Medulla oblongata (tissue), 1 donor: ENCODE data around the gene ABI1.
A peak's percentile ranks its signal among the peaks of the same experiment; 100 is the strongest.
"Not testable (repeated sequence)": the region's sequence is repeated elsewhere in the genome, so short reads cannot be mapped to it uniquely, and the experiment has no call there.

Experiments
- DNase-seq: peaks from one replicate; pipeline ENCODE4 v3.0.0-alpha.2; 2015; ENCODE audit errors: extremely low spot score

Gene ABI1

DNA sequence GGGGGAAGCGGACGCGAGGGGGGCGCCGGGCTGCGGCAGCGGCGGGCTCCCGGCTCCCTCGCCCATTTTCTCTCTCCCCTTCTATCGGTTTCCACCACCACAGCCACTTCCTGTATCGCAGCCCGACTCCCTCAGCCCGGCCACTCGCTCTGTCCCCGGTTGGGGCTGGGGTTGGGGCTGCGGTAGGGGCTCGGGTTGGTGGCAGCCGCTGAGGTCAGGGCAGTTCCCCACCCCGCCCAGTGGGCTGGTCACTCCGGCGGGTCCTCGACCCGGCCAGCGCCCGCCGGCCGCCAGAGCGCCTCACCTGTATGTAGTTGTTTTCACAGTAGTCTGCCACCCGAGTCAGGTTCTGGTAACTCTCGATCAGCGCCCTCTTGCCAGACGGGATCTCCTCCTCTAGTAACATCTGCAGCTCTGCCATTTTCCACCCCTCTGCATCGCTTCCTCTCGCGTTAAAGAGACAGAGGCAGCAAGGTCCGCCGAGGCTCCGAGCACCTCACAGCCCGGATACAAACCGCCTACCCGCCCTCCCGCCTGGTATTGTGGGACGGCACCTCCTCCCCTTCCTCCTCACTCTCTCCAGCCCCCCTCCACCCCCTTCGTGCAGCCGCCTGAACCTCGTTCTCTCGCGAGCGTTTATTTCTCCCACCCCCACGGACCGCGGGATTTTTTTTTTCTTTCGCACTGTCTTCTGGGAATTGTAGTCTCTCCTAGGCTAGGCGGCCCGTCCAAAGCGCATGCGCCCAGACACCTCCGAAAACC, at the start of gene ABI1:
ABI1 (minus strand) TSS at position 516 of the 762 bp plus-strand sequence; CDS start at position 421, 95 bp downstream.
- DNase-seq = peak; percentile 100

DNA sequence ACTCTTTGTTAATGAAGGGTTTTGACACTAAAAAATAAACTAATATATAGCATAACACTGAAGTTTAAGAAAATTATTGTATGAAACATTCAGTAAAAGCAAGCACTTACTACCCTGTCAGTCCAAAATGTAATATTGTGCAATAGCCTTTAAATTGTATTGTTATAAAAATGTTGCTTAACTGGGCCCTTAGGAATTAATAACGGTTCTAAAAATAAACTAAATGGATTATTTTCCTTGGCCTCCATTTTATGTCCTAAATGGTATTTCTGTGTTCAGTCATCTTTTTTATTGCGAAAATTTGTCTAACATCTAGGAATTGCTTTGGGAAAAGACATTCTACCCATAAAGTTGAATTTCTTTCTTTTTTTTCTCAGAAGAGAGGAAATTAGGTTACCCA, 49.0 kb upstream of the ABI1 start:
- no peak for DNase-seq

DNA sequence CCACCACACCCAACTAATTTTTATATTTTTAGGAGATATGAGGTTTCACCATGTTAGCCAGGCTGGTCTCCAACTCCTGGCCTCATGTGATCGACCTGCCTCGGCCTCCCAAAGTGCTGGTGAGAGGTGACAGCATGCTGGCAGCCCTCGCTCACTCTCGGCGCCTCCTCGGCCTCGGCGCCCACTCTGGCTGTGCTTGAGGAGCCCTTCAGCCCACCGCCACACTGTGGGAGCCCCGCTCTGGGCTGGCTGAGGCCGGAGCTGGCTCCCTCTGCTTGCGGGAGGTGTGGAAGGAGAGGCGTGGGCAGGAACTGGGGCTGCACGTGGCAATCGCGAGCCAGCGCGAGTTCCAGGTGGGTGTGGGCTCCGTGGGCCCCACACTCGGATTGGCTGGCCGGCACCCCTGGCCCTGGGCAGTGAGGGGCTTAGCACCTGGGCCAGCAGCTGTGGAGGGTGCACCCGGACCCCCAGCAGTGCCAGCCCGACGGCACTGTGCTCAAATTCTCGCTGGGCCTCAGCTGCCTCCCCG, 44.6 kb upstream of the ABI1 start:
- not testable (repeated sequence) for DNase-seq

DNA sequence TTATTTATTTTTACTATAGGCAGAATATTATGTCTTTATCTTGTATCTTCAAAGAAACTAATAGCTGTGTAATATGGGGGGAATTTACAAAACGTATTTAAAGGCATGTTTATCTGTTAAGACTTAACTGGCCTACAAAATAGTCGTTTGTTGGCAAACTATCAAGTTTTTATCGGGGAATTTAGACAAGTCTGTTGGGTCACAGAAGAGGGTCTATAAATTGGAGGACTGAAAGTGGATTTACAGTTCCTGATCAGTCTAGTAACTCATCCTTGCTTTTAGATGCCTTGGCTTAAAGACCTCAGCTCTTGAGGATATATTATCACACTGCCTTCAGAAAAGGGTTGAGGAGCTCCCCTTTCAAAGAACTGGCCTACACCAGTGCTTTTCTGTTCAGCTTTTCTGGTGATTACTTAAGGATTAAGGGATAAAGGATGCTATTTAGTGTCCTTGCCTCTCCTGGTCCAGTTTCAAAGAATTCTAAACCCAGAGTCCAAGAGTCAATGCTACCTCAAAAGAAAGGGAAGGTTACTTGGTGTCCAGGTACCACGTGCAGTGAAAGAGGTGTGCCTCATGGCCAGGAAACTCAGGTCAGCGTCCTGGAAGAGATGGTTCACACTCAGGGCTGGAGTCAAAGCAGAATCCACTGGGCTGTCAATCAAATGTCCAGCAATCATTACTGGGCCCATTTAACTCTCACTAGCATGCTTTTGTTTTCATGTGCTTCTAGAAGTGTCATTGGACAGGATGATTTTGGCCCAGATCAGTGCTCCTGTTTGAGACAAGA, 42.9 kb upstream of the ABI1 start:
- no peak for DNase-seq

DNA sequence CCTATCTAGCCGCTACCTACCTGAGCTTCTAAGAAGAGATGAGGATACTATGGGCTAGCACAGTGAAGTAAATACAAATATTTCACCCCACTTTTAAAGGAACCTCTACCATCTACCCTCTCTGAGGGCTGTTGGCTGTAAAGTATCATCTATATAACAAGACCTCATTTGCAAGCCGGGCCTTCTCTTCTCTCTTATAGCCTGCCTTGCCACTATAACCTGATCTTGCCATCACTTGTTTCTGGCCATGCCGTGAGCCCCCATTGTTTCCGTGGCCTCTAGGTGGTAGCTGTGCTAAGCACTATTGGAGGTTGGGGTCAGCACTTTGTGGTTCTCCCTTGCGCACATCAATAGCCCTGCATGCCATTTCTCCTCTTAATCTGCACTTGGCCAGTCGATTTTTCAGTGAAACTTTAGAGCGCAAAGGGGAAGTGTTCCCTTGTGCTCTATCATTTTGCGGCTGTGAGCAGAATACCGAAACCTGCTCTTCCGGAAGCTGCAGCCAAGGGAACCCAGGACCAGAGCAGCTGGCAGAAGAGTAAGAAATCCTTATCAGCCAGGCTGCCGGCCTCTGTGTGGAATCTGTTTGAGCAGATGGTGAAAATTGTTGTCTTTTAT, 31.7 kb upstream of the ABI1 start:
- DNase-seq = not testable (repeated sequence)

DNA sequence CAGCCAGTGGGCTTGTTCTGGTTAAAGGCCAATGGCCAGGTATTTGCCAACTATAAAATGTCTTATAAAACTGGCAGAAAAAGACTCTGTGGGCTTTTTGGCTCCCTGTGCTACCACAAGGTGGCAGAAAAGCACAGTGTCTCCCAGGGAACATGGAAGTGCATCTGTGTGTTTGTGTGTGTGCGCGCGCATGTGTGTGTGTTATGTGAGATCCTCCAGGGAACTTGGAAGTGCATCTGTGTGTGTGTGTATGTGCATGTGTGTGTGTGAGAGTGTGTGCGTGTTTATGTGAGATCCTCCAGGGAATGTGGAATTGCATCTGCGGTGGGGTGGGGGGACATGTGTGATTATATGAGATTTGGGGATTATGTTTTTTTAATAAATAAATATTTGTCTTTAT, 30.2 kb upstream of the ABI1 start:
- peak; percentile 50 for DNase-seq

DNA sequence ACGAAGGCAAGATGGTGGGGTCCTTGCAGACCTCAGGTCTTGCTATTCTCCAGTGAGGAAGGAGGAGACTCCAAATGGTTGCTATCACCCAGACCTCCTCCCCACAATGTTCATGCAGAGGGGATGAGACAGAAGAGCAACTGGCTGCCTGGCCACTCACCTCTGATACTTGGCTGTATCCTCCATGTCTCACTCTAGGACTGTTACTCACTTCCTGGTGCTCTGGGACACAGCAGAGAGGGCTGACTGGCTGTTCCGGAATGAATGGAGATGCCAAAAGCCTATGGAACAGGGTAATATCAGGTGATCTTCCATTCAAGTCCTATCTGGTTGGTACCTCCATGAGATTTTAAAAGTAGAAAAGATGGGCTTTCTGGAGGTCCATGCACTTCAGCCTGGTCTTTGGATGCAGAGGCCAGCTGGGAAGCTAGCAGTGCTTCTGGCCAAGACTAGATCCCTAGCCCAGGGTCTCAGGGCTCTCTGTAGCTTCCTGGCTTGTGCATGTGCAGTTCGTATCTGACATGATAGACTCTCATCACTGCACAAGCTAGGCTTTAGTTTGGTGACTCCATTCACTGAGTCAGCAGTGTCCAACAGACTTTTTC, 27.0 kb upstream of the ABI1 start:
- DNase-seq = no peak

DNA sequence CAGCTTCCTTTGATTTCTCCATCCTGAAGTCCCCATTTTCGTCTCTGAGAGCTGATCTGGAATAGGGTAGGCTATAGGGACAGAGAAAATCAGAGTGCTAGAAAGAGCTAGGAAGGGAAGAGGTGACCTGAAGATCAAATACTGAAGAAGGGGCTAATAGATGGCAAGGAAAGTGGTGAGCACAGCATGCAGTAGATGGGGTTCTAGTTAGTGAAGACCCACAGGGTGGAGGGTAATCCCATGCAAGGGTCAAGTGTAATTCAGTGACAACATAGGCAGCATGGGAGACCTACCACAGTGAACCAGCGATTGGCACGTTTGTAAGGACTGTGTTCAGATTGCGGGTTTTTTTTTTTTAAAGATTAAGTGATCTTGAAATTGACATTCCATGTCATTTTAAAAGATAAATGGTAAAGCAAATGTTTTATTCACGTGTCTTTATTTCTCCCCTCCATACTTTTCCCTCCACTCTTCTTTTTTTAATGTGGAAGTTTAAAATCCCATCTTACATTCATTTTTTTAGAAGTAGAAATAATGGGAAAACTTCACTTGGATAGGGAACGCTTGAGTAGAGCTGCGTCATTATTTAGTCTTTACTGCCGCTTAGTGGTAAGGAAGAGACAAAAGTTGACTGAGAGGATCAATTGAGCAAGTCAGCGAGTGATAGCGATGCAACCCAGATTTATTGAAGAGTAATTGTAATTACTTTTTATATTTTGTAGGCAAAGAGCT, 21.0 kb upstream of the ABI1 start:
- peak; percentile 80 for DNase-seq

DNA sequence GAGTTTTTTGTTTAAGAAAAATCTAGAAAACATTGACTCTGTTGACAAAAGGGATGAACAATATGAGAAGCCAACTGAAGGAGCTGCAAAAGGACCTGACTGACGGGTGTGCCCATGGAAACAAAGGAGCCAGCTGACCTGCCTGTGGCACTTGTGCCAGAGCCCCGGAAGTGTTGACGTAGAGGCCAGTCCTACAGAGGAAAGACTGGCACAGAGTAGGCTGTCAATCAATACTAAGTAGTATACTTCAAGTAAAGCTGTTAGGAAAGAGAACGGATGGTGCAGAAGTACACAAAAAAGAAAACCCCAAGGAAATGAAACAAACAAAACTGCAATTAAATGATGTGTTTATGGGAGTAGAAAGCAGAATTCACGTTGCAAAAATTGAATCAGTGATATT, 19.0 kb upstream of the ABI1 start:
- peak; percentile 57 for DNase-seq

DNA sequence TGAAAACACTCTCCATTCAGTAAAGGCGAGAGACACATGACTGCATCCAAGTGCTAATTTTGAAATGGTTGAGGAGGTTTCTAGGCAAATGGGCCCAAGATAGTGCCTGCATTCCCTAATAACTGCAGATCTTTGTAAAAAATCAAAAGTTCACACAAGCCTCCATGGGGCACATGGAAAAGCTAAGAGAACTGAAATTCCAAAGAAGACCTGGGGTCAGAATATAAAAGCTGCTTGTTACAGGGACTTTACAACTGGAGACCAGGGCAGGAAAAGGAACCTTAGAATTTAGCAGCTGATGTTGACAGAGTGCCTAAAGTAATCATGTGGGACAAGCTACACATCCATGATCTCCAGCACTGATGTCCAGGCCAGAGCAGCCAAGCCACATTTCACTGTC, 10.0 kb upstream of the ABI1 start:
- DNase-seq = no peak

DNA sequence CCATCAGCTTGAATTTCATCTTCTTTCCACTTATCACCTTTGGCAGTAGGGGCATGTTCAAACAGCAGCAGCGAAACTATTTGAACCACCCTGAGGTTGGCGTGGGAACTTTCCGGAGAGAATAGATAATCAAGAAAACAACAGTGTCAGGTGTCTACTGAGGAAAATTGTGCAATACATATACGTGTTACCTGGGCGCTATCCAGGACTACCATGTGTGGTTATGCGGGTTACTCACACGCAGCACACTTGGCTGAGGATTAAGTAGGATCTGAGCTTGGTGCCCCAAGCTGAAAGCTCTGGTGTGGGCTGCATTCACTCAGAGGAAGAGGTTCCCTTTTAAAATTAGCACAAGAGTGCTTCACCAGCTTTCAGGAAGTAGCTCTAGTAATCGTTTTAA, 8.8 kb upstream of the ABI1 start:
- no peak for DNase-seq

DNA sequence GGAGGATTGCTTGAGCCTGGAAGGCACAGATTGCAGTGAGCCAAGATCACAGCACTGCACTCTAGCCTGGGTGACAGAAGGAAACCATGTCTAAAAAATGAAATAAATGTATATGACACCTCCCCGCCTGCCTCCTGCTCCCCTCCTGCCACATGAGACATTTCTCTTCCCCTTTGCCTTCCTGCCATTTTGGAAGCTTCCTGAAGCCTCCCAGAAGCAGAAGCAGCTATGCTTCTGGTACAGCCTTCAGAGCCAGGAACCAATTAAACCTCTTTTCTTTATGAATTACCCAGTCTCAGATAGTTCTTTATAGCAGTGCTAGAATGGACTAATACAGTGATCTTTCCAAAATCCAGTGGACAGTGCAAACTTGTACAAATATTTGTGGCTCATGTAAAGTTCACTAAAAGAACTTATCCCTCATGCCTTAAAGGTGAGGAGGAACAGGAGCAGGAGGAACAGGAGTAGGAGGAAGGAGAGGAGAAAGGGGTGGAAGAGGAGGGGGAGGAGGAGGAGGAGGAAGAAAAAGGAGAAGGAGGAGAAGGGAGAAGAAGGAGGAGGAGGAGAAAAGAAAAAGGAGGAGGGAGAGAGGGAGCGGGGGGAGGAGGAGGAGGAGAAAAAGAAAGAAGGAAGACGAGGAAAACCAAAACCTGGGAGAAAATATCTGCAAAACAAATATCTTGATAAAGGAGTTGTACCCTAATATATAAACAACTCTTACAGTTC, 2.8 kb upstream of the ABI1 start:
- DNase-seq = no peak

DNA sequence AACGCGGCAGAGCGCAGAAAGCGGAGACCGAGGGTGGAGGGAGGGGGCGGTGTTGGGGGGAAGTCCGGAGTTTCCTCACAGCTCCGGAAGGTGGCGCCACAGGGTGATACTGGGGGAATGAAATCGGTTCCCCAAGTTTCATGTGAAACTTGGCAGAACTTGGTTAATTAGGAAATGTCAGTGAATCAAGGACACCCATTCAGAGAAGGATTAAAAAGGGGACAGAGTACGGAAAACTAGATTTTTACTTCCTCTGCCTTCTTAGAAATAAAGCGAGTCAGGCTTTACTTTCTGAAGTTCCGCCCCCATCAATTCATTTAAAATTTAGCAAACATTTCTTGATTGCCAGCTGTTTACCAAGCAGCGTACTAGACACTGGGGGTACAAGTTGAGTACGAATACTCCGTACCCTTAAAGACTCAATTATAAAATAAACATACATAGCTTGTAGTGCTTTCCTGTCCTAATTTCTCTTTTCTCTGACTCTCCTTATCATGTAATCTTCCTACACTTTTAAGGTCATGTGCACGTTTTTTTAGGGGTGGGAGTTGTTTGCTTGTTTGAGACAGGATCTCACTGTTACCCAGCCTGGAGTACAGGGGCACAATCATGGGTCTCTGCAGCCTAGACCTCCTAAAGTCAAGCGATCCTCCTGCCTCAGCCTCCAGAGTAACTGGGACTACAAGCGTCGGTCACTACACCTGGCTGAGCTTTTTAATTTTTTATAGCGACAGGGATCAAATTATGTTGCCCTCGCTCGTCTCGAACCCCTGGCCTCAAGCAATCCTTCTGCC, 644 bp upstream of the ABI1 start:
- no peak for DNase-seq

DNA sequence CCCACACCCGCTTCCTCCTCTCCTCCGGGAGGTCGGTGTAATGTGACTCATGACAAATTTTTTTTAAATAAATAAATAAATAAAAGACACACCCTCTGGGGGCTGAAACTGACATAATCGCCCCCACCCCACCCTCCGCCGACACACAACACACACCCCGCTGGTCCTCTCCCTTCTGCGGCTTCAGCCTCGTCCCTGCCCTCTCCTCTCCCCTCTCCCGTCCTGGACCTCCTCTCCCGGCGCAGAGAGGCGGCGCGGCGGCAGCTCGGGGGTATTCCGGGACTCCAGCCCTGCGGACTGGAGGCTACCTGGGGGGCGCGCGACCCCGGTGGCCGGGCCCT, 686 bp downstream of the ABI1 start:
- DNase-seq = no peak

DNA sequence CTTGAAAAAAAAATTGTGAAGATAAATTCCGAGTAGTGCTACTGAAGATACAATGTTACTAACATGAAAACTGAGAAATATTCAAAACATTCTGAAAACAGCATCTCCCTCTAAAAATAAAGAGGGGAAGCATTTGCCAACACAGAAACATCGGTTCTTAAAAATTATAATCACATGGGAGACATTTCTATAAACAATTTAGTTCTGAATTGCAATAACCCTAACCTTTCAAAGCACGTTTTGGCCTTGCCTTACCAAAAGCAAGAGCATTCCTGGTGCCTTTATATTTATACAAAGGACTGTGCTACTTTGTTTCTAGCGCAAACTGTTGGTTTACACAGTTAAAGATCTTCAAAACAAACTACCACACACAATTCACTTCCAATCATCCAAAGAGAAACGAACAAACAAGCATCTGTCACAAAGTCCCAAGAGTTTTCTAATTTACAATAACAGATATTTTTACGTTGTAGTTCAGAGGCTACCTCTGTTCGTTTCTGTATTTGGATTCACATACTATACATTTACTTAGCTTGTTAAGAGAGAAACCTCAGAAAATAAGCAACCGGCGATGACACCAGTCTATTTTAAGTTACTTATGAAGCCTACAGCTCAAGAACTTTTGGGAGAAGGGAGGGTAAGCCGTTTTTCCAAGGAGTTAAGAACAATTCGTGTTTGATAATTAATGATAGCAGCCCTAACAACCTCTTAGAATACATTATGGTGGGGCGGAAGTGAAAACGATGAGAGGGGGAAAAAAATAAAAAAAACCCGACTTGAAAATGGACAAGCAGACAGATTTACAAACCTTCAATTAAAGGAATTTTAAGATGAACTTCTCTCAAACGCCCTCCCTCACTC, 1.3 kb downstream of the ABI1 start:
- DNase-seq = peak; percentile 74

DNA sequence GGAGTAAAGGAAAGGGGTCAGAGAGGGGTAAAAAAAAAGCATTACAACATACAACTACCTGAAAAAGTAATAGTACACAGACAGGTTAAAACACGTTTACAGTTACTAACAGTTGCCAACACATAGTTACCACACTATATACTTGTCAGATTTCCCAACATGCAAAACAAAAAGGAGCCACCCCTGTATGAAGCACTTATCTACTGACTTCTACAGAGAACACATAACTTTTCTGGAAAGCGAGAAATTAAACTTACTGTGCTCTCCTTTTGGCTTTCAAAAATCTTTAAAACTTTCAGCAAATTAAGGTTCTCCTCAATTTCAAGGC, 2.1 kb downstream of the ABI1 start:
- DNase-seq = no peak

DNA sequence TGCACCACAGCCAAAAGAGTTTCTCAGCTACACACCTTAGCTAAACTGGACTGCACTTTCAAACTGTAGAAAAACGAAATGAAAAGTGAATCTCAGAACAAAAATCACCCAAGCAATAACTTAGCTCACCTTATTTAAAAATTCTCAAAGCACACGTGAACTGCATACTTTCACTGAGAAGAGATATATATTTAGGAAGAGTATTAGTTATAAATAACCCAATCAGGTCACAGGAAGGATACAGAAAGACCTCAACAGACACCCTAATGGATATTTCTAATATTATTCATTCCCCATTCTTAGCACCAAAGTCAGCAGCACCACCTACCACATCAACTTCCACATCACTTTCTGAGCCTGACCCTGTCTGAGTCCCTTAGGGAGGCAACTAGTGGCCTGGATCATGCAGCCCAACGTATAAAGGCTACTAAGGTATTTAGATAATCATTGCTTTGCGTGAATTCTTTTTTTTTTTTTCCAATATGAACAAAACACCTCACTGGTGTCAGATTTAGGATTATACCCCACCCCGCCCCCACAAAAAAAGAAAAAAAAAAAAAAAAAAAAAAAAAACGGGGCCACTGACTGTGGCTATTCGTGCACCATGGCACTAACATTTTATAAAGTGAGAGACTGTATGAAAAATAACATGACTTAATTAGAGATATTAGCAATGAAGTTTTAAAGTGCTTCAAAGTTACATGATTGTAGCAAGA, 2.6 kb downstream of the ABI1 start:
- peak; percentile 48 for DNase-seq

DNA sequence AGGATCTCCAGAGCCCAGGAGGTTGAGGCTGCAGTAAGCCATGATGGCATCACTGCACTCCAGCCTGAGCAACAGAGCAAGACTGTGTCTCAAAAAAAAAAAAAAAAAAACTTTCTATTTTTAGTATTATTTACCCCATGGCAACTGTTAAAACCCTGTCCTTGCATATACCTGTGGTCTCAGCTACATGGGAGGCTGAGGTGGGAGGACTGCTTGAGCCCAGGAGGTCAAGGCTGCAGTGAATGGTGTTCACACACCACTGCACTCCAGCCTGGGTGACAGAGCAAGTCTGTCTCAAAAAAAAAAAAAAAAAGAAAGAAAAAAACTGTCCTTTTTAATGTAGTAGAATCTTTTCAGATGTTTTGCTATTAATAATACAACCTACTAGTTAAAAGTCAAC, 3.2 kb downstream of the ABI1 start:
- DNase-seq = not testable (repeated sequence)

DNA sequence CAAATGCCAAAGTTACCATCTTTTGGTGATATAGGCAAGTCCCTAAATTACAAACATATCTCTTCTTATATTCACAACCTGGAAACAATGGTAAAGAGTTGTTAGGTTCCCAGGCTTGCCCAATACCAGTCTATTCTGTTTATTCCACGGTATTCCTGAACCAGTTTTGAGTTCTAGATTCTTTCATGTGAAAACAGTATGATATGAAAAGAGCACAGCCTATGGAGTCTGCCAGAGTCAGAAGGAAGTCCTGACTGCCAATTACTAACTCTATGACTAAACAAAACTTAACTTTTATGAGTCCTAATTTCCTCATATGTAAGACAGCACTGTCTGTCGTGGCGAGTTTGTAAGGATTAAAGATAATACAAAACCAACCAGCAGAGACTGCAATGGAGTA, 5.6 kb downstream of the ABI1 start:
- DNase-seq = no peak
